Kidney epithelial cell (primary cell): ENCODE measurements around the gene GGNBP2. TPM values are rescaled to one million over a fixed set of nuclear protein-coding genes. Genes with fewer than 3 reads are reported as not detected.

Source experiments
- DNase-seq: peaks from one replicate; pipeline ENCODE4 v3.0.0-alpha.2; 2010; ENCODE audit warnings: low read depth
- H3K27me3 ChIP-seq: 2 replicates; pipeline ENCODE4 v1.6.0; 2011; ENCODE audit warnings: low read length; ENCODE audit not compliant: control insufficient read depth, insufficient read depth
- H3K36me3 ChIP-seq: 2 replicates; pipeline ENCODE4 v1.5.1; 2011; ENCODE audit warnings: low read length; ENCODE audit not compliant: control insufficient read depth, insufficient read depth
- H3K4me3 ChIP-seq: 2 replicates; pipeline ENCODE4 v1.5.1; 2011; ENCODE audit warnings: low read depth, mild to moderate bottlenecking, control low read depth, low read length
- total RNA-seq: library from RNA; depleted of rRNA; stranded (reverse); fragments of >200 nt; gene quantifications from 2 replicates; pipeline ENCODE4 v1.2.3, GENCODE V29; 2015
- TF ChIP-seq, protein P1 (sequence below): IDR thresholded peaks from 2 replicates; pipeline ENCODE4 v1.5.1; 2011; ENCODE audit warnings: mild to moderate bottlenecking, moderate library complexity, low read length, control low read depth, inconsistent platforms; ENCODE audit not compliant: insufficient read depth, poor library complexity, severe bottlenecking

GGNBP2 gene
- total RNA-seq, 1 donor from 2014 or later: 38.2 TPM

GRCh38 chr17:36627101-36627500, 82.4 kb downstream of the GGNBP2 start:
- no peak for DNase-seq
- Histone ChIP-seq H3K4me3 (no peak overlapping the region), H3K36me3 (no peaks in the 10 kb centered on the region), H3K27me3 (peaks cover 18% of the 10 kb centered on the region)
- TF ChIP-seq, protein P1, sequence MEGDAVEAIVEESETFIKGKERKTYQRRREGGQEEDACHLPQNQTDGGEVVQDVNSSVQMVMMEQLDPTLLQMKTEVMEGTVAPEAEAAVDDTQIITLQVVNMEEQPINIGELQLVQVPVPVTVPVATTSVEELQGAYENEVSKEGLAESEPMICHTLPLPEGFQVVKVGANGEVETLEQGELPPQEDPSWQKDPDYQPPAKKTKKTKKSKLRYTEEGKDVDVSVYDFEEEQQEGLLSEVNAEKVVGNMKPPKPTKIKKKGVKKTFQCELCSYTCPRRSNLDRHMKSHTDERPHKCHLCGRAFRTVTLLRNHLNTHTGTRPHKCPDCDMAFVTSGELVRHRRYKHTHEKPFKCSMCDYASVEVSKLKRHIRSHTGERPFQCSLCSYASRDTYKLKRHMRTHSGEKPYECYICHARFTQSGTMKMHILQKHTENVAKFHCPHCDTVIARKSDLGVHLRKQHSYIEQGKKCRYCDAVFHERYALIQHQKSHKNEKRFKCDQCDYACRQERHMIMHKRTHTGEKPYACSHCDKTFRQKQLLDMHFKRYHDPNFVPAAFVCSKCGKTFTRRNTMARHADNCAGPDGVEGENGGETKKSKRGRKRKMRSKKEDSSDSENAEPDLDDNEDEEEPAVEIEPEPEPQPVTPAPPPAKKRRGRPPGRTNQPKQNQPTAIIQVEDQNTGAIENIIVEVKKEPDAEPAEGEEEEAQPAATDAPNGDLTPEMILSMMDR: no peak

DNA sequence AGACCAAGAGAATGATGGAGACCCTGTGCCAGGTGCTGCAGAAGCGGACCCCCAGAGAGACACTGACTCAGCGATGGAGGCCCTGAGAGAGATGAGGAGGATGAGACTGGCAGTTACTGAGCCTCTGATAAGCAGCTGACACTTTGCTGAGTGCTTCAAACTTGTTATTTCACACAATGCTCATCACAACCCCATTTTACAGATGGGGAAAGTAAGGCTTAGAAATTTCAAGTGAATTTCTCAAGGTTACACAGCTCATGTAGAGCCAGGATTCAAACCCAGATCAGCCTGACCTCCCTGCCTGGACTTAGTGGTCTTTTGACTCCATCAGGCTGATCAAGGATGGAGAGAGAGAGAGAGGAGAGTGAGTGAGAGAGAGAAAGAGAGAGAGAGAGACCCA, 83.9 kb downstream of the GGNBP2 start:
- no peaks in the 10 kb centered on the region for H3K36me3 ChIP-seq

DNA sequence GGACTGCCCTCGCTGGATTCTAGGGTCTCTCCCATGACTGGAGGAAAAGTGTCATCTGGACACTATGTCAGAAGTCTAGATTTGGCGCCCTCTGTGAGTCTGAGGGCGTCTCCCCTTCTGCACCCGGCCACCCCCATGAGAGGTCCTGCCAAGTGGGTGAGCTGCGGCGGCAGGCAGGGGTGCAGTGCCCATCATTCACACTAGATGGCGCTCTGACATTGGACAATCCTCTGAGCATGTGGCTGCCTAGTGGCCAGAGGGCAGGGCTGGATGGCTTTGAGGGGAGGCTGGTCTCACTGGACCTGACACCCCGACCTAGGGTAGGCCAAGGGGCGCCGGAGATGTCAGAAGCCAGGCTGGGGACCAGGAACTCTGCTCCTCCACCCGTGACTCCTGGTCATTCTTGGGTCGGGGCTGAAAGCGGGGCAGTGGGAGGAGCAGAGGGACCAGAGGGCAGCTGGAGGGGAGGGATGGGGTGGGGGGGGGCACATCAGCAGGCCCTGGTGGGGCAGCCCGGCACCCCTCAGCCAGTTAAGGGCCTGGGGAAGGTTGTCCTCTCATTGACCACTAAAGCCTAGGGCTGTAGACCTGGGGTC, 84.6 kb downstream of the GGNBP2 start:
- peaks cover 39% of the 10 kb centered on the region for H3K27me3 ChIP-seq
- peak; percentile 19 for DNase-seq
- no peak overlapping the region for H3K4me3 ChIP-seq
- no peaks in the 10 kb centered on the region for H3K36me3 ChIP-seq
- TF ChIP-seq, protein P1: peak; percentile 98

More for the DNA sequence above, 83.9 kb downstream of the GGNBP2 start:
- H3K4me3 ChIP-seq: no peak overlapping the region
- peaks cover 31% of the 10 kb centered on the region for H3K27me3 ChIP-seq
- DNase-seq: no peak
- TF ChIP-seq, protein P1: no peak

- H3K36me3 ChIP-seq: no peaks in the 10 kb centered on the region
- TF ChIP-seq, protein P1: no peak
- H3K27me3 ChIP-seq: peaks cover 43% of the 10 kb centered on the region
- H3K4me3 ChIP-seq: no peak overlapping the region
- no peak for DNase-seq
Observed at GRCh38 chr17:36629970-36630502, 85.3 kb downstream of the GGNBP2 start.

DNA sequence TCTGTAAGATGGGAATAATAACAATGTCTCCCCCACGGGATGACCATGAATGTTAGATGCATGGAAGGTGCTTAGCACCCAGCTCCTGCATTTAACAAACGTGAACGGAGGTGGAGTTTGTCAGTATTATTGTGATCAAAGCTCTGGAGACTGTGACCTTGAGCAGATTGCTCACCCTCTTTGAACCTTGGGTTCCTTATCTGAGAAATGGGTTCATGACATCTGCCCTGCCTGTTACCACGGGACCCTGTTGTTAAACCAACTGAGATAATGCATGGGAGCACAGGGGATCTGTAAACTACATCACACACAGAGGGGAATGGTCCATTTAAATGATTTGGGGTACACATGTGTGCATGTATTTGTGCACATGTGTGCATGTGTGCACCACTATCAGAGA, 86.3 kb downstream of the GGNBP2 start:
- H3K4me3 ChIP-seq: no peak overlapping the region
- no peaks in the 10 kb centered on the region for H3K36me3 ChIP-seq
- H3K27me3 ChIP-seq: peaks cover 49% of the 10 kb centered on the region
- no peak for DNase-seq
- TF ChIP-seq, protein P1: no peak
